HG03575 (cell line): ENCODE data around the gene SRGAP3.

Experiments used
- ATAC-seq: cut with Tn5 transposase; IDR thresholded peaks from one replicate; pipeline ENCODE4 v1.9.1; 2021; ENCODE audit not compliant: unreplicated experiment, insufficient number of reproducible peaks, low FRiP score; ENCODE audit errors: extremely low read depth

SRGAP3 gene

DNA sequence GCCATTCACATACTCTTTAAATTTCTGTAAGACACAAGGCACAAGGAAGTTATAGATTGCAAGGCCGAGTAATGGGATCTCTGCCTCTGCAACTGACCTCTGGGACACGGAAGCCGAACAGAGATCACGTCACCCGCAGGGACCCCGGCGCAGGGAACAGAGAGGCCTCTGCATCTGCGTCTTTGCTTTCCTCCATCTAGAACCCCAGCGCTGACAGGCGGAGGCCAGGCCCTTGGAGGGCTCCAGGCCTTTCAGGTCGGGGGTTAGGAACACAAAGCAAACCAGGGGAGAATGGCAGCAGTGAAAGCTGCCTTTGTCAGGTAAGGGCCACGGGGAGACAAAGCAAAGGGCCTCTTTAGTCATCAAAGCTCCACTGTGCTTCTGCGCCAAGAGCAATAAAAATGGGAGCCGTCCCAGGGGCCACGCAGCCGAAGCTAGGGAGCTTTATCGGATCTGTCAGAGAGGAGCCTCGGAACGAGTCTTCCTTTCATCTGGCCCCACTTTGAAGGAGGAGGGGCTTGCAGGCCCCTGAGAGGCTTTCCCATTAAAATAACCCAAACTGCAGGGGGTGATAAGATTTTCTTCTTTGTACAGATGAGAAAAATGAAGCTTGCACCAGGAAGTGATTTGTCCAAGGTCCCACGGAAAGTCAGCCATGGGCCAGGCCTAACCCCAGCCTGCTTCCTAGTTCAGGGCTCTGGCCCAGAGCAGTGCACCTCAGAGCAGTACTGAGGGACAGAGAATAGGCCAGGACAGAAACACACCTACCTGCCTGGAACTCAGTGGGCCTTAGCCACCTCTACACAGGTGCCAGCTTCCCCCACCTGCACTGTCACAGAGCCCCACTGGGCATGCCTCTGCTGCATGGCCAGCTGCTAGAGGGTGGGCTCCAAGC lies 201.7 kb downstream of the SRGAP3 start:
- ATAC-seq, result no peak

DNA sequence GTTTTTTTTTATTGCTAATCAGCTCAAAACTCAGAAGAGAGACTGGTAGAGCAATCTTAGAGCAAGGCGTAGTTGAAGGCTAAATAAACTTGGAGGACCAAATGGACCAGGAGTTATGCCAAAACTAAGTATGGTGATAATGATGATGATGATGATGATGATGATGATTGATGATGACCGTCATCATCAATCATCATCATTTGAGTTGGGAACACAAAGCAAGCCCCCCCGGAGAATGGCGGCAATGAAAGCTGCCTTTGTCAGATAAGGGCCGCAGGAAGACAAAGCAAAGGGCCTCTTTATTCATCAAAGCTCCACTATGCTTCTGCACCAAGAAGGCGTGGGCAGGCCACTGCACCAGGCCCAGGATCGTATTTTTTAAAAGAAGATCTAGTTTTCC lies 204.1 kb downstream of the SRGAP3 start:
- no peak for ATAC-seq

DNA sequence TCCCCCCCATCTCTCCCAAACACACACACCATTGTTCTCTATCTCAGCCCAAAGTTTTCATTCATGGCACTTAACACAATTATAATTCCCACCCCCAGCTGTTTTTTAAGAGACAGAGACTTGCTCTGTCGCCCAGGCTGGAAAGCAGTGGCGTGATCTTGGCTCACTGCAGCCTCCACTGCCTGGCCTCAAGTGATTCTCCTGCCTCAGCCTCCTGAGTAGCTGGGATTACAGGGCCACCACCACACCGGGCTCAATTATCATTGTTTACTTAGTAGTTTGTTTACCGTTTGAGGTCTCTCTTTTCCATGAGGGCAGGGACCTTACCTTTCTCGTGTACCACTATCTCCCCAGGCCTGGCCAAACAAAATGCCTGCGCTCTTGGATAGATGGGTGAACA lies 206.4 kb downstream of the SRGAP3 start:
- ATAC-seq, result no peak

DNA sequence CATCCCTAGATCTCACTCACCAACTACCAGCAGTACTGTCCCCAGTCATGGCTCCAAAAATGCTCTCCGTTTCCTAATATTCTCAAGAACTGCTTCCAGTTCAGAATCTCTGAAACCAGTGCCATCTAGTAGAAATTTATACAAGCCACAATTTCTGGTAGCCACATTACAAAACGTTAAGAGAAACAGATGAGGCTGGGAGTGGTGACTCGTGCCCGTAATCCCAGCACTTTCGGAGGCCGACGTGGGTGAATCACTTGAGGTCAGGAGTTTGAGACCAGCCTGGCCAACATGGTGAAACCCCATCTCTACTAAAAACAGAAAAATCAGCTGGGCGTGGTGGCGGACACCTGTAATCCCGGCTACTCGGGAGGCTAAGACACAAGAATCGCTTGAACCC lies 207.8 kb downstream of the SRGAP3 start:
- ATAC-seq, result no peak

DNA sequence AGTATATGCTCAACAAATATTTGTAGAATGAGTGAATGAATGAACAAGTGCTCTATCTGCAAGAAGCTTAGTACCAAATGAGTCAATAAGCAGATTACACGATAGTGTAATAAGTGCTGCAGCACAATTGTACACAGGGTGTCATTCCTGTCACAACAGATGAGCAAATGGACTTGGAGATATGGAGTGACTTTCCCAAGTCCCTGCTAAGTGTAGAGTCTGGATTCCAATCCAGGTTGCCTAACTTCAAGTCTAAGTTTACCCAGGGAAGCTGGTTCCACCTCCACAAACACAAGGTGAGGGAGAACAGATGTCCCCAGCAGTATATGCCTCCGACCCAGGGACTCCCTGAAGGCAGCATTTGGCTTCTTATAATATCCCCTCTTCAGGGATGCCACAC lies 208.4 kb downstream of the SRGAP3 start:
- ATAC-seq, result no peak

DNA sequence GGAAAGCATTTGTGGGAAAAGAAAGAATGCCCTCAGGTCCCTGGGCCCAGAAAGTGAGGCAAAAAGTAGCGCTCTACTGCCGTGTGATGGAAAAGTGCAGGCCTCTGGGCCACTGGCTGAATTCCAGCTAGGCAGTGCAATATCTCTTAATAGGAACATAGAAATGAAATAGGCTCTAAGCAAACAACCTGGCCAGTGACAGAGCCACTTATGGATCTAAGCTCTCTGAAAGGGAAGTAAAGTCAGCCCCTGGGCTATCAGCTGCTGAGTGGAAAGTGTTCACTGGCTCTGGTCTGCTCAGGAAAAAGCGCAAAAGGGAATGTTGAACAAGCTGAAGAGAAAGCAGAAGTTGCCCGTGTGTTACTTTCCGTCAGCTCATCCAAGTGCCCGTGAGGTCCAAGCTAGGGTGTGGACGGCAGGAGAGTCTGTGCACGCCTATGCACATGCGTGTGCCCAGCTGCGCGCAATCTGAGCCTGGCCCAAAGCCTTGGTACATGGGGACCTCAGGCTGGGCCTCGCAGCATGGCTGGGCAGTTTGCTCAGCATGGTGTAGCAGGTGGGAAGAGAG lies 212.2 kb downstream of the SRGAP3 start:
- no peak for ATAC-seq

DNA sequence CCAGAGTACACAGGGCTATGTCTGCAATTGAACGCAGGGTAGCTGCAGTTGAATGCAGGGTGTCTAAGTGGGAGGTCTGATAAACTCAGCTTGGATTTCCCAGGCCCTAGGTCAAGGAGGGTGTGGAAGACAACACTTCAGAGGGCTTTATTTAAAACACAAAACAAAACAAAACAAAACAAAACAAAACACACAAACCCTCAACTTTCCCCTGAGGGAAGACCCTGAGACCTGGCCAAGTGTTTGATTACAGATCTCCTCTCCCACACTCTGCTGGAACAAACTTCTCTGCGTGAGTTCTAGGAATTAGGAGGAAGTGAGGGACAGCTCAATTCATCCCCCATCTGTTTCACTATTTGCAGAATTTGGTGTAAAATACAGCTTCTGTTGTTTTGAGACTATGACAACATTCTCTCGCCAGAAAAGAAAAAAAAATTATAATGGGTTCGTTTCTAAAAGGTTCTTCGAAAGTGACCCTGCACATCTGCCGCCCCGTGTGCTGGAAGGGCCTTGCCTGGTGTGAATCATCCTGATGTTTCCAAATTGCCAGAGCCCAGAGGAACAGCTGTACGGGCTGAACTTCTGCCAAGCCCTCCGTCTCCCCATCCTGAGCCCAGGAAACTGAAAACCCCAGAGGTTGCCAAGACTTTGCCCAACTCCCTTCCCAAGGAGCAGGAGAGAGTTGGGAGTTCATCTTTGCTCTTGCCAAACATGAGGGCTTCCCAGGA lies 212.9 kb downstream of the SRGAP3 start:
- ATAC-seq, result no peak

DNA sequence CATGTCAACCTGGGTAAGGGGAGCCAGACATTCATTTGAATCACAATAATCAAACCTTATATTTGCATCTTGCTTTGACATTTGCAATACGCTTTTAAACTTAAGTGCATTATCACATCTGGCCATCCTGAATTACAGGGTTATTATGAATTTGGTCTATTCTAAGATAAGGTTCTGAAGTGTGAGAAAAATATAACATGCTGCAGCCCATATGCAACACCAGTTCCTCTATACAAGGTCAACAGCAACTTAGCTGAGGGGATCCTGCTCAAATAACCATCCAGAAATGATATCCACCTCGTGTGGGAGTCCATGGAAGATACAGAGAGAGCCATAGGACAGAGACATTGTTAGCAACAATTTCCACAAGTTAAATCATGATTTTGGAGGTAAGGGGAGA lies 213.5 kb downstream of the SRGAP3 start:
- no peak for ATAC-seq

DNA sequence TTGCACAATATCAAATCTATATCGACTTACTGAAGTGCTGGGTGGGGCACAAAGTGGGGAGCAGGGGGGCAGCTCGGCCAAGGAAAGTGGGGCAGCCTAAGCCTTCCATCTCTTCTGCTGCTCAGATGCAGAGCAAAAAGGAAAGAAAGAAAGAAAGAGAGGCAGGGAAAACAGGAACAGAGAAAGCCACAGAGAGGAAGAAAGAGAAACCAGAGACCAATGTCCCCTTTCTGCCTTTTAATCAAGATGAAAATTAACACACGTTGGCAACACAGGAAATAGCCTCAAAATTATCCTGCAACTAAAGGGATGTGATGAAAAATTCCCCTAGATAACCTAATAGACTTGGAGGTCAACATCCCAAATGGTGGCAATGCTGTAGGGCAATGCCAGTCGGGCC lies 214.0 kb downstream of the SRGAP3 start:
- no peak for ATAC-seq

DNA sequence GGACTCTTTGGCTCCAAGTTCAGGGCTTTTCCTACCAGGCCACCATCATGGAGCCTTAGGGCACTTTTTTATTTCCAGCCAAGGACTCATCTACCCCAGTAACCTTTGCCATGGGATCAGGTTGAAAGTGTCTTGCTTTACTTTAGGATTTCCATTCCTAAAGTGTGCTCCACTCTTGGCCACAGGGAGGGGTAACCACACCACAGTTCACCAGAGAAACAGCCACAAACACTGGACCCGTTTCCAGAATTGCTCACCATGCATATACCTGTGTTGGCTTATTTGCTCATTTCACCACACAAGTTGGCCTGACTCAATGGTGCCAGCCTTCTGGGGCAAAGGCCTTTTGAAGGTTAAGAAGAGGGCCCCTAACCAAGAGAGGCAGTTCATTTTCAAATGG lies 215.6 kb downstream of the SRGAP3 start:
- no peak for ATAC-seq

DNA sequence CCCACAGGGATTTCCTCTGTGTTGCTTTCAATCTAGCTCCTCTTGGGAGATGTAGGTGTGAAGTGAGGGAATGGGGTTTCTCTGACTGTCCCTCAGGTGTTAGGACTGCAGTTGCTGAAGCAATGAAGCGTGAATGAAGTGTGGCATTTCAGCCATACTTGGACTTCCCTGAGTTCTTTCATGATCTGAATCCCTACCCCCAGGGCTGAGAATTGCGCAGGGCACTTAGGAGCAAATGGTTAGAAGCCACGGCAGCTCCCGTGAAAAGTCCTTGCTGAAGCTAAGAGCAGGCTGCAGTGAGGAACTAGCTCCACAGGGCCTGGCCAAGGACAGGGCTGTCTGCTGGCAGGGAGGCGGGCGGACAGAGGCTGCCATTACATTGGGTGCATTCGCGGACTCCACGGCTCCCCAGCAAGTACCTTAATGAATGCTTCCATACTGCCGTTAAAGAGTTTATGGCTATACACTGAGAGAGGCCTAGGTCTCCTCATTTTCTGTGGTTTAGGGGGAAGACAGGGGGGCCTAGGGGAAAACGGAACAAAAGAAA lies 217.1 kb downstream of the SRGAP3 start:
- no peak for ATAC-seq

DNA sequence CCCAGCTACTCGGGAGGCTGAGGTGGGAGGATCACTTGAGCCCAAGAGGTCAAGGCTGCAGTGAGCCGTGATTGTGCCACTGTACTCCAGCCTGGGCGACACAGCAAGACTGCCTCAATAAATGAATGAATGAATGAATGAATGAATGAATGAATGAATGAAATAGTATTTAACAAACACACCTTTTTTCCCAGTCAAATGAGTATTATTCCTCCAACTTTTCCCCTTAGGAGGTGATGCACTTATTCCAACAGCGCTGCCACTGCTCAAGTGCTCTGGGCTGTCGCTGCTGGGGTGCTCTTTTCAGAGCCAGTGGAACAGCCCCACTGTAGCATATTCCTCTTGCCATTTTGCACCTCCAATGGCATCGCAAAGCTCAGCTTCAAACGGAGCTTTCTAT lies 219.4 kb downstream of the SRGAP3 start:
- ATAC-seq, result no peak

DNA sequence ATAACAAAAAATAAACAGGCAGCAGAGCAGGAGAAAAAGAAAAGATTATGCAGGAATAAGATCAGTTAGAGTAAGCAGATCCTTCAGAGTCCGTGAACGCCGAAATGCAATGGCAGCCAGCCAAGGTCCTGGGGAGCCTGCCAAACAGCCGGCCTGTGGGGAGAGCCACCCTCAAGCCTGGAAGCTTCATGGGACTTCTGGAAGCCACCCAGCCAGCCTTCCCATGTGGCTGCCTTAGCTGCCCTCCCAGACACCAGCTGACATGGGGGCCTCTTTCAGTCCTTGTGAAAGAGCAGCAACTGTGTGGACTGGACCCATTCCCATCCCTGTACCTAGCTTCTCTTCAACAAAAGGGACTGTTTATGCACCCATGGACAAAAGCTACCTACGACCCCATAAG lies 221.3 kb downstream of the SRGAP3 start:
- no peak for ATAC-seq

DNA sequence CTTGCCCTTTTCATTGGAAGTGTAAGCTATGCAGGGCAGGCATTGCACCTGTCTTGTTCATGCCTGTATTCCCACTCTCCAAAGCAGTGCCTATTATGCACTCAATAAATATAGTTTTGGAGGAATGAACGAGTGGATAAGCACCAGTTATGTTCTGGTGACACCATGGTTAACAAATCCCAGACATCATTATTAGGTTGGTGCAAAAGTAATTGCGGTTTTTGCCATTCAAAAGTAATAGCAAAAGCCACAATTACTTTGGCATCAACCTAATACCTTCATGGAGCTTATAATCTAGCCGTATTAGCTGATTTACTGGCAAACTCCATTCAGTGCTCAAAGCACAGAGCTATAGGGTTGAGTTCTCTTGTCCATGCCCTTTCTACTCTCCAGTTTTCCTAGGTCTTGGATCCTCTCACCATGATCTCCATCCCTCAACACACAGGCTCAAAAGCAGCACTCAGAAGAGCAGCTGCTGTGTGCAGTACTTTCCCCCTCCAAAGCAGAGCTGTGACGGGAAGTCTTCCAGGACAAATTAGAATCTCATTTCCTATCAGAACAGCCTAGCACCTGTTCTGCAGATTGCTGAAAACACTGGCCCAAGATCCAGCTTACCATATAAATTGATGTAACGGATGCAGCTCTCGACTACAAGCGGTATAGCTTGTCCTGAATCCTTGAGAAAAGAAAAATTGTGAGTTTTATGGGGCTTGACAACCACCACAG lies 223.0 kb downstream of the SRGAP3 start:
- ATAC-seq, result no peak

DNA sequence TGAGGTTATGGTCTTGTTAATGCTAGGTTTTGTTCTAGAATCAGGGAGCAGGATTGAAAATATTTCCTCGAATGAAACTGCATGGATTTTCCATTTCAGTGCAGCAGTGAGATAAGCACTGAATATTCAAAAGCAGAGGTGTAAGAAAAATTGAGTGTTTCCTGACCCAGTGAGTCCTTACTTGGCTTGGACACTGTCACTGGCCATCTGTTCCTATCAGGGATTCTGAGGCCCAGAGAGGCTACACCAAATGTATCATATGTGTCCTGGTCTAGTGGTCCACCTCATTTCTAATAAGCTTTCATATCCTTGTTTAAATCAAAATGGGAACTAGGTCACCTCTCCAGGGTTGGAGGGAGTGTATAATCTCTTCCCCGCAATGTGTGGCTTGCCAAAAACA lies 225.1 kb downstream of the SRGAP3 start:
- no peak for ATAC-seq

DNA sequence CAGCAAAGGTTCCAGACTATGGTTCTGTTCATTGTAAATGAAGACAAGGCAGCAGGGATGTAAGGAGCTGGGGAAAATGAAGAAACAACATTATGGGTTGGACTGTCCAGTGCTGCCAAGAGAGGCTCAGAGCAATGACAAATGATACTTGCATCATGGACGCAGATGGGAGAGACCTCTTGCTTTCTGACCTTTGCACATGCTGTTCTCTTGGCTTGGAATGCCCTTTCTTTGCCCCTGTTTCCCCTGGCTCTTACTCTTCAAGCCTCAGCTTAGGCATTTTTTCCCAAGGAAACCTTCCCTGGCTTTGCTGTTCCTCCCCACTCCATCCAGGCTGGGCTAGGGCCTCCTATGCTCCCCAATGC lies 226.2 kb downstream of the SRGAP3 start:
- no peak for ATAC-seq

DNA sequence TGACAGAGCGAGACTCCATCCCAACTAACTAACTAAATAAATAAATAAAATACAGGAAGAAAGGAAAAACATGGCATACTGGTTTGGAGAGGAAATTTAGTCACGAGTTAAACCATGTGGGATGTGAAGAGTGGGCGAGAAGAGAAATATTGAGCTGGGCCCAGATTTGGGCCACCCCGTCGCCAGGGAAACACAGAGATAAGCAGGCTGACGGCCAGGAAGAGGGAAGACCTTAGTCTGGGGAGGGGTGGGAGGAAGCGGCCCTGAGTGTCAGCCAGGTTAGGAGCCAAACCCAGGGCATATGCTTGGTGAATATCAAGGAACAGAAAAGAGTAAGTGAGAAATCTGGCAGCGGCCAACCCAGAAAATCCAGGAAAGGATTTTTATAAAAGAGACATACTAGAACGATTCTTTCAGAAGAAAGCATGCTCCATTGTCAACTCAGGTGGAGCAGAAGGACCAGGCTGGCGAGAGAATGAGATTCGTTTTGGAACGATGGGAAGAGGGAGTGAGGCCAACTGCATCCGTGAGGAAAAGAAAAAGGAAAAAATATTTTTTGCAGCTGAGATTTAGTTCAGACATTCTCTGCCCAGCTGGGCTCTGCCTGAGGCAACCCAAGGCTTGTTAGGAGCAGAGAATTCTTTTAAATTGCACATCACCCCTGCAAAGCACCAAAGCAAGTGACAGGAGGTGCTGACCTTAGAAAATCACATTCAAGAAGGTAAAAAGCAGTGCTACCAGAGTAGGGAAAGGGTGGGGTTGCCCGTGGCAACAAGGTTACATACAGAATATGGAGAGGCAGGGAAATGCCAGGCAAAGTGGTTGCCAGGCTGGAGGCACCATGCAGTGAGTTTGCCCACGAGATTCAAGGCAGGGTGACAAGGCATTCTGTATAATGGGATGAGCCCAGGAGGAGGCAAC lies 226.9 kb downstream of the SRGAP3 start:
- ATAC-seq, result no peak

DNA sequence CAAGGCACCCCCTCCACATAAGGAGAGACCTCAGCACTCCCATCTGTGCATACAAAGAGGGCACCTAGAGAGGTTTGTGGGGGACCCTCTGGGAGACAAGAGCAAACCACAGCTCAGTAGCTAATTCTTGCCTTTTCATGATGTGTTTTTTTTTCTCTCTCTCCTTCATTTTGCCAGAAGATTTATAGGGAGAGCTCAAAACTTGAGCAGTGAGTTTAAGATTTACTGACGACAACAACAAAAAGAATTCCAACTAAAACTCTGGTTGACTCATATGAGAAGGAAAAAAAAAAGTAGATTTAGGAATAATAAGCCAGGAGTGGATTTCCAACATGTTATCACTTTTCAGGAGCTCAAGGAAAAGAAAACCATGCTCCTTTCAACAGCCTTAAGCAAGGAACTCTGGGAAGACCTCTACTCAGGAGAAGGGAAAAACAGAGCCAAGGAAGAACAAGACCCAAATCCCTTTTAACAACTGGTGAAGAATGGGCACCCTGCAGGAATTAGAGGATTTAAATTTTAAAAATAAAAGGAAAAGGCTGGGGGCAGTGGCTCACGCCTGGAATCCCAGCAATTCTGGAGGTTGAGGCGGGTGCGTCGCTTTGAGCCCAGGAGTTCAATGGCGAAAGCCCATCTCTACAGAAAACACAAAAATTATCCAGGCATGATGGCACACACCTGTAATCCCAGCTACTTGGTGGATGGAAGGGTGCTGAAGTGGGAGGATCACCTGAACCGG lies 228.0 kb downstream of the SRGAP3 start:
- ATAC-seq, result no peak
